ENCODE measurements around the gene TMEM94.

DNA sequence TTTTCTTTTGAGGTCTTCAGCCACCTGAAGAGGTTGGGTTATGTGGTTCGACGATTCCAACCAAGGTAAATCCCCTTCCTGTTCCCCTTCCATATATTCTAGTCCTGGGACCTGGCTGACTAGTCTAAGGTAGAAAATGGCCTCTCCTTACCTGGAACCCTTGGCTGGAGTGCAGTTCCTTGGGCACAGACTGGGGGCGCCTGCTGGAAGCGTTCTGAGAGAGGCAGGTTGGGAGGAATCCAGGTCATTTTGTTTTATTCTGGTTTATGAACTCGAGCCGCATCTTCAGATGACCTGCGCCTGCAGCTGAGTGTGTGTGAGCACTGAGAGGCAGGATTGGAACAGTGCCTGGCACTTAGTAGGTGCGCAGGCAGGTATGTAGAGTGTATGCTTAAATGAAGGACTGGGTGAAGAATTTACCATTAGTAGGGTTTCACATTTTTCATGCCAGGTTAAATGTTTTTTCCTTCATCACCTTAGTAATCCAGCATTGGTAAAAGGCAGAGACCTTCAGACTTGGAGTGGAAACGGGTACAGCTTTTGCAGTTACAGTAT is 62.6 kb downstream of the TMEM94 start:
- TF ChIP-seq CTCF (IDR thresholded peaks at IDR 0.05; ENCODE audit: control extremely low read depth in 1 of 3, insufficient read depth in 1 of 3, low read depth in 1 of 3, low read length in 3 of 3) (peak; percentile 24 to 38 (median 30)), POLR2AphosphoS5 (IDR thresholded peaks at IDR 0.05; ENCODE audit: low read depth, low read length) (no peak), HDAC6 (IDR thresholded peaks at IDR 0.05; ENCODE audit: low read depth, low read length) (no peak), SRF (IDR thresholded peaks at IDR 0.05; ENCODE audit: low read depth, low read length) (no peak), EZH2 (IDR thresholded peaks at IDR 0.05; ENCODE audit: low read depth, low read length, severe bottlenecking) (no peak), EGR1 (IDR thresholded peaks at IDR 0.05; ENCODE audit: borderline replicate concordance, low read depth, low read length) (no peak), RNF2 (IDR thresholded peaks at IDR 0.05; ENCODE audit: borderline replicate concordance, low read depth, low read length, missing control alignments, poor library complexity, severe bottlenecking) (no peak), ZNF274 (IDR thresholded peaks at IDR 0.05; ENCODE audit: borderline replicate concordance, extremely low read depth, low read length) (no peak), TEAD4 (IDR thresholded peaks at IDR 0.05; ENCODE audit: low read depth, low read length) (no peak), TCF12 (IDR thresholded peaks at IDR 0.05; ENCODE audit: low read depth, low read length) (no peak), POLR2A (IDR thresholded peaks at IDR 0.05; ENCODE audit: control extremely low read depth in 1 of 2, low read depth in 2 of 2, low read length in 2 of 2) (no peak), CHD1 (IDR thresholded peaks at IDR 0.05; ENCODE audit: low read depth, low read length) (no peak), RAD21 (IDR thresholded peaks at IDR 0.05 in 1 of 2, conservative IDR thresholded peaks at IDR 0.05 in 1 of 2; ENCODE audit: low read depth in 2 of 2, low read length in 2 of 2) (peak in 1 of 2 experiments; percentile 40; a peak in 3 of 4 replicates), EP300 (IDR thresholded peaks at IDR 0.05; ENCODE audit: borderline replicate concordance in 1 of 2, low read depth in 2 of 2, low read length in 2 of 2) (no peak)

Measured in H1 (cell line).